GM12875 (cell line): Measurements from ENCODE around the gene LILRA6.
"Not testable (repeated sequence)": the region's sequence is repeated elsewhere in the genome, so short reads cannot be mapped to it uniquely, and the experiment has no call there.

Source experiments
- H3K4me3 ChIP-seq: one replicate; pipeline ENCODE4 v1.5.1; 2011; ENCODE audit warnings: low read depth, low read length, control low read depth
- TF ChIP-seq, protein P1 (sequence below): IDR thresholded peaks from 2 replicates; pipeline ENCODE4 v1.5.1; 2011; ENCODE audit warnings: low read depth, mild to moderate bottlenecking, control low read depth, inconsistent platforms, low read length, moderate library complexity, borderline replicate concordance; ENCODE audit not compliant: insufficient read depth

Gene LILRA6

DNA sequence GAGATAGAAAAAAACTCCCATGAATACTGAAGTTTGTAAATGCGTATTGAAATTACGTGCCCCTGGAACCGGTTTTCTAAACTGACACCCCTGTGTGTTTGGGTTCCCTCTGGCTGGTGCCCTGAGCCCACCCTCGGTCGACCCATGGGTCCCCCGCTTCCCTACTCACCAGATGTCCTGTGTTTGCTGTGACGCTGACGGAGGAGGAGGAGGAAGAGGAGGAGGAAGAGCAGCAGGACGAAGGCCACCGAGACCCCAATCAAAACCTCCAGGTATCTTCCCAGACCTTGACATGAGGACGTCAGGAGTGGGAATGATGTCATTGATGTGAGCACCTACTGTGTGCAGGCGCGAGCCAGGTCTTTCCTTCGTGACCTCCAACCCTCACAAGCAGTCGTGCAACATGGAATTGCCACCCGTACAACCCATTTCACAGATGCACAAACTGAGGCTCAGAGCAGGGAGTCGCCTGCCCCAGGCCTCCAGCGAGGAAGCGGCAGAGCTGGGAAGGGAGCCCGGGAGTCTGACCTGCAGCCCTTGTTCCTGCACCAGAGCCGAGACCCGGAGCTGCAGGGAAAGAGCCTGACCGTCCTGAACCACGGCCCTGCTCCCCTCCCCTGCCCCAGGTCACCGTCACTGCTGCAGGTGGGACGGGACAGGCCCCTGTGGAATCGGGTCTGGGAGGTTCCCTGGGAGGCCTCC lies 23.5 kb downstream of the LILRA6 start:
- TF ChIP-seq, protein P1, sequence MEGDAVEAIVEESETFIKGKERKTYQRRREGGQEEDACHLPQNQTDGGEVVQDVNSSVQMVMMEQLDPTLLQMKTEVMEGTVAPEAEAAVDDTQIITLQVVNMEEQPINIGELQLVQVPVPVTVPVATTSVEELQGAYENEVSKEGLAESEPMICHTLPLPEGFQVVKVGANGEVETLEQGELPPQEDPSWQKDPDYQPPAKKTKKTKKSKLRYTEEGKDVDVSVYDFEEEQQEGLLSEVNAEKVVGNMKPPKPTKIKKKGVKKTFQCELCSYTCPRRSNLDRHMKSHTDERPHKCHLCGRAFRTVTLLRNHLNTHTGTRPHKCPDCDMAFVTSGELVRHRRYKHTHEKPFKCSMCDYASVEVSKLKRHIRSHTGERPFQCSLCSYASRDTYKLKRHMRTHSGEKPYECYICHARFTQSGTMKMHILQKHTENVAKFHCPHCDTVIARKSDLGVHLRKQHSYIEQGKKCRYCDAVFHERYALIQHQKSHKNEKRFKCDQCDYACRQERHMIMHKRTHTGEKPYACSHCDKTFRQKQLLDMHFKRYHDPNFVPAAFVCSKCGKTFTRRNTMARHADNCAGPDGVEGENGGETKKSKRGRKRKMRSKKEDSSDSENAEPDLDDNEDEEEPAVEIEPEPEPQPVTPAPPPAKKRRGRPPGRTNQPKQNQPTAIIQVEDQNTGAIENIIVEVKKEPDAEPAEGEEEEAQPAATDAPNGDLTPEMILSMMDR = no peak
- H3K4me3 ChIP-seq = no peak overlapping the region

DNA sequence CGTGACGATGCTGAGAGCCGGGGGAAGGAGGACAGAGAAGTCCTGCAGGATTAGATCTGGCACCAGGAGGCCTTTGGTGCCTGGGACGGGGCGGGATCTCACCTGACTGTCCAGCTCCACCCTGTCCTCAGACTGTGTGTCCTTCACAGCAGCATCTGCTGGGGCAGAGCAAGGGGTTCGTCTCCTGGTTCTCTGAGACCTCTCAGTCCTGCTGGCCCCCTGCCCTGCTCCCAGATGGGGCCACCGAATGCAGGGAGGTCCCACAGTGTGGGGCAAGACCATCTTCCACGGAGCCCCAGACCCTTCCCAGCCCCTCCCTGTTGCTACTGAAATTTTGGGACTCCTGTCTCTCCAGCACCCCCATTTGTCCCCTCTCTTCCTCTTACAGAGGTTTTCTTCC lies 24.3 kb downstream of the LILRA6 start:
- TF ChIP-seq, protein P1 = no peak
- H3K4me3 ChIP-seq = no peak overlapping the region

DNA sequence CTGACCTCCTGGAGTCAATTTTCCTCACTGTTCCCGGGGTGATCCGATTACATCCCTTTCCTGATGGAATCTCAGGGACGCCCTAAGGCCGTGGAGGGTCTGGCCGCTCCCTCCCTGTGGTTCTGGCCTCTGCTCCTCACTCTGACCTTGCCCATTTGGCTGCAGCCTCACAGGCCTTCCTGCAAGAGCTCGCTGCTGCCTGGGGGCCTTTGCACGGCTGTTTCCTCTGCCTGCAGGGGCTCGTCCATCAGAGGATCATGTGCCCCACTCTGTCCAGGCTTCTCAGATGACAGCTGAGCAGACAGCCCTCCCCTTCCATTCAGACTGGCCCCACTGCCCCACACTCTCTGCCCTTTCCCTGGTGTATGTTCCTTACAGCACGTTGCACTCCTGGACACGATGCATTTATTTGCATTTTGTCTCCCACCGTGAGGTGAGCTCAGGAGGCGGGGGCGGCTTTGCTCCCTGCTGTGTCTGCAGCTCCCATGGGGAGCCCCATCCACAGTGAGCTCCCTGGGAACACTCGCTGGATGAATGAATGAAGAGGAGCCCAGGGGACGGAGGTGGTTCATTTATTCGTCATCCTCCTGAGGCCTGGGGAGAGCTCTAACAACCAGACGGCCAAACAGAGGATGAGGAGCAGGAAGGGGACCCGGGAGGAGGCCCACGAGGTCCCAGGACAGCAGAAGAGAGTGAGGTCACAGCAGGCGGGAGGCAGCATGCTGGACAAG lies 24.9 kb downstream of the LILRA6 start:
- H3K4me3 ChIP-seq = not testable (repeated sequence)

DNA sequence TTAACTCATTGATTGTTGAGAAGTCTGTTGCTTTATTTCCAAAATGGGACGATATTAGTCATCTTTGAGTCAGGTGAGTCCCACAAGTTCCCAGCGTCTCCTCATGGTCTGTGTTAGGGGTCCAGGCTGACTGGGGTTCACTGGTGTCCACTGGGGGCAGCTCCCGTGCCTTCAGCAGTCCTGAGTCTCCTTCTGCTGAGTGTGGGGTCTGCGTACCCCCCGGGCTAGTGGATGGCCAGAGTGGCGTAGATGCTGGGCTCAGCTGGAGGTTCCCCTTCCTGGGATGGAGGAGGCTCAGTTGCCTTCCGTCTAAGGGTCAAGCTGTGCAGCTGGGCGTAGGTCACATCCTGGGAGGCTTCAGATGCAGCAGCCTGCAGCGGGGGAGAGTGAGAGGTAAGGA lies 25.7 kb downstream of the LILRA6 start:
- TF ChIP-seq, protein P1 = no peak

DNA sequence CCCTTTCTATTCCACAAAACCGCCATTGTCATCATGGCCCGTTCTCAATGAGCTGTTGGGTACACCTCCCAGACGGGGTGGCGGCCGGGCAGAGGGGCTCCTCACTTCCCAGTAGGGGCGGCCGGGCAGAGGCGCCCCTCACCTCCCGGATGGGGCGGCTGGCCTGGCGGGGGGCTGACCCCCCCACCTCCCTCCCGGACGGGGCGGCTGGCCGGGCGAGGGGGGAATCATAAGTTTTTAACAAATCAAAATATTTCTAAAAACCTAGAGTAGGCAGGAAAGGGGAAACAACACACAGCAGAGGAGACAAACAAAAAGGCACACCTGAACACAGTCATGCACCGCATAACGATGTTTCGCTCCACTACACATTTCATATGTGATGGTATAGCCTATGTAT lies 27.9 kb downstream of the LILRA6 start:
- not testable (repeated sequence) for H3K4me3 ChIP-seq

More for the DNA sequence above, 25.7 kb downstream of the LILRA6 start:
- no peak overlapping the region for H3K4me3 ChIP-seq

DNA sequence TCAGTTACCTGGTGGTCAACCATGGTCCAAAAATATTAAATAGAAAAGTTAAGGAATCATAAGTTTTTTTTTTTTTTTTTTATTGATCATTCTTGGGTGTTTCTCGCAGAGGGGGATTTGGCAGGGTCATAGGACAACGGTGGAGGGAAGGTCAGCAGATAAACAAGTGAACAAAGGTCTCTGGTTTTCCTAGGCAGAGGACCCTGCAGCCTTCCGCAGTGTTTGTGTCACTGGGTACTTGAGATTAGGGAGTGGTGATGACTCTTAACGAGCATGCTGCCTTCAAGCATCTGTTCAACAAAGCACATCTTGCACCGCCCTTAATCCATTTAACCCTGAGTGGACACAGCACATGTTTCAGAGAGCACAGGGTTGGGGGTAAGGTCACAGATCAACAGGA lies 28.4 kb downstream of the LILRA6 start:
- not testable (repeated sequence) for H3K4me3 ChIP-seq

DNA sequence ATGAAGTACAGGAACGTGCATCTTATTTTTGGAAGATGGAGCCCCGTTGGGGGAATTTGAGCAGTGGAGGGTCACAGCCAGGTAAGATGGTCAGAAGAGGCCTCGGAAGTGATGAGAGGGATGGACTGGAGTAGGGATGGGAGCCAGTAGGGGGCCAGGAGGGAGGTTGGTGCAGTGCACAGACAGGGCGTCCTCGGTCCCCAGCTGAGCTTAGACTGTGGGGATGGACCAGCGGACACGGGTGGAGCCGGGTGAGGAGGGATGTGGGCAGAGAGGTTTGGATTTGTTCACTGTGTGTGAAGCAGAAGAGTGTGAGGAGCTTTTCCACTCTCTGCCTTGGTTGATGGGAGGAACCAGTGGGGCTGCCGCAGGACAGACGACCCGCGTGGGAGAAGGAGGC lies 31.4 kb downstream of the LILRA6 start:
- TF ChIP-seq, protein P1 = no peak
- H3K4me3 ChIP-seq = no peak overlapping the region

DNA sequence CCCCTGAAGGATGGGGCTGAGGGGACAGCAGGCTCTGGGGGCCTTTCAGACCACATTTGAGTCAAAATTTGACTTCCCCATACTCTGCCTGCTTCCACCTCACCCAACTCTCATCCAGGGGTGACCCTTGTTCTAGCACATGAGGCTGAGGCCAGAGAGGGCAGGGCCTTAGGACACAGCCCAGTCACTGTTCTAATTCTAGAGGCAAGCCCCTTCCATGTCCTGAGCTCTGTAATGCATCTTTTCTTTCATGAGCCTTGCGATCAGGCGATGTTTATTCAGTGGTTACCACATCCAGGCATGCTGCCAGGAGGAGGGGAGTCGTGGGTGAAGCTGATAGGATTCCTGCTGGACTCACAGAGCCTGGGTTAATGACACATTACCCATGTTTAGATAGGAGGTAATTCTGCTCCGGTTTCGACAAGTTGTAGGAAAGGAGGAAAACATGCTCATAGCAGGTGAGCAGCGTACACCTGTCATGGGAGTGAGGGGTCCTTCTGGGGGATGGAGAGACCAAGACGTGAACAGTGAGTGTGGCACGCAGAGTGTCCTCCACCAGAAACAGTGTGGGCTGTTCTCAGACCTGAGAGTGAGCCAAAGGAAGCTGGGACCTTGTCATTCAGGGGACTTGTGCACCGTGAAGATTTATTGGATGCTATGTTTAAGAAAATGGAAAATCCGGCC lies 32.6 kb downstream of the LILRA6 start:
- TF ChIP-seq, protein P1 = no peak
- H3K4me3 ChIP-seq = no peak overlapping the region
